RWPE2 (cell line): Measurements from ENCODE around the gene UVRAG.
A peak's percentile ranks its signal among the peaks of the same experiment; 100 is the strongest.

Experiments
- ATAC-seq: fragments of 200-7000 bp; cut with Tn5 transposase; 3 replicates; pipeline ENCODE4 v1.9.1; 2021; ENCODE audit warnings: low read depth
- DNase-seq: peaks from one replicate; pipeline ENCODE4 v3.0.0-alpha.2; 2020; ENCODE audit warnings: low spot score
- H3K27ac ChIP-seq: fragments of 450-650 bp; 2 replicates; pipeline ENCODE4 v1.5.1; 2017; ENCODE audit warnings: mild to moderate bottlenecking; ENCODE audit not compliant: poor library complexity, severe bottlenecking
- H3K27me3 ChIP-seq: fragments of 250-450 bp; sonication (Bioruptor Pico); 2 replicates; pipeline ENCODE4 v1.5.1; 2021; ENCODE audit warnings: mild to moderate bottlenecking, moderate library complexity; ENCODE audit not compliant: insufficient read depth, poor library complexity, severe bottlenecking
- H3K36me3 ChIP-seq: fragments of 250-450 bp; sonication (Bioruptor Pico); 2 replicates; pipeline ENCODE4 v1.5.1; 2020; ENCODE audit warnings: low read depth, mild to moderate bottlenecking, moderate library complexity
- H3K4me1 ChIP-seq: fragments of 250-450 bp; sonication (Bioruptor Pico); 2 replicates; pipeline ENCODE4 v1.5.1; 2021; ENCODE audit warnings: mild to moderate bottlenecking, moderate library complexity; ENCODE audit not compliant: insufficient read depth, poor library complexity, severe bottlenecking
- H3K4me3 ChIP-seq: fragments of 250-450 bp; sonication (Bioruptor Pico); 2 replicates; pipeline ENCODE4 v1.5.1; 2021; ENCODE audit warnings: mild to moderate bottlenecking, moderate library complexity; ENCODE audit not compliant: severe bottlenecking
- H3K9me3 ChIP-seq: fragments of 250-450 bp; sonication (Bioruptor Pico); 2 replicates; pipeline ENCODE4 v1.5.1; 2021; ENCODE audit warnings: mild to moderate bottlenecking, moderate library complexity; ENCODE audit not compliant: severe bottlenecking
- CTCF ChIP-seq: fragments of 450-650 bp; IDR thresholded peaks from one replicate; pipeline ENCODE4 v1.5.1; 2017; ENCODE audit warnings: mild to moderate bottlenecking, moderate library complexity; ENCODE audit not compliant: poor library complexity, severe bottlenecking

UVRAG gene

DNA sequence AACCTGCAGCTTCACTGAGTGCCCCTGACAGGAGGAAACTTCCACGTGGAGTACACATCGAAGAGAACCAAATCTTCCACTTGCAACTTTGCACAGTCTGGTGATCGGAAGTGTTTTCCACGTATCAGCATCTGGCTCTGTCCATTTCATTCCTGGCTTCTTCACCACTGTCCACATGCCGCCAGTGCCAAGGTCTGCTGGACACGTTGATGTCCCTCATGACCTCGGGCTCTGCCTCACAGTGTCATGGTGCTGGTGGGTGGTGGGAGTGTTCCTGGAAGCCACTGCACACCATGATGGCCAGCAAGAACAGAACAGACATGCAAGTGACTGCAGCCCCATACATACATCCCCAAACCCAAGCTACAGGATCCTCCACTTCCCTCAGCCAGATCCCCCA is 342.9 kb downstream of the UVRAG start:
- no peaks in the 10 kb centered on the region for H3K36me3 ChIP-seq
- no peaks in the 10 kb centered on the region for H3K4me1 ChIP-seq
- H3K27me3 ChIP-seq: no peaks in the 10 kb centered on the region
- H3K9me3 ChIP-seq: no peaks in the 10 kb centered on the region
- no peak overlapping the region for H3K27ac ChIP-seq
- no peak for TF ChIP-seq CTCF
- DNase-seq (no peak), ATAC-seq (no peak)
- no peak overlapping the region for H3K4me3 ChIP-seq

GRCh38 chr11:76158394-76159302 is 343.6 kb downstream of the UVRAG start:
- H3K4me1 ChIP-seq: no peaks in the 10 kb centered on the region
- no peaks in the 10 kb centered on the region for H3K27me3 ChIP-seq
- no peaks in the 10 kb centered on the region for H3K36me3 ChIP-seq
- ATAC-seq: no peak
- H3K4me3 ChIP-seq: no peak overlapping the region
- no peak for DNase-seq
- no peaks in the 10 kb centered on the region for H3K9me3 ChIP-seq
- H3K27ac ChIP-seq: no peak overlapping the region
- no peak for TF ChIP-seq CTCF

GRCh38 chr11:76159303-76159937 is 344.4 kb downstream of the UVRAG start:
- Histone ChIP-seq H3K36me3 (no peaks in the 10 kb centered on the region), H3K4me3 (no peak overlapping the region), H3K27ac (no peak overlapping the region), H3K9me3 (no peaks in the 10 kb centered on the region), H3K4me1 (no peaks in the 10 kb centered on the region), H3K27me3 (no peaks in the 10 kb centered on the region)
- no peak for TF ChIP-seq CTCF
- DNase-seq (peak; percentile 33), ATAC-seq (no peak)

- Histone ChIP-seq H3K36me3 (no peaks in the 10 kb centered on the region), H3K27ac (no peak overlapping the region), H3K27me3 (no peaks in the 10 kb centered on the region), H3K4me1 (no peaks in the 10 kb centered on the region), H3K4me3 (no peak overlapping the region), H3K9me3 (no peaks in the 10 kb centered on the region)
- DNase-seq (peak; percentile 20), ATAC-seq (peak; percentile 17; the same call in 1 of the 3 replicates)
- TF ChIP-seq CTCF: no peak
These were observed 345.1 kb downstream of the UVRAG start for GRCh38 chr11:76159983-76160661.
